CD4-positive, alpha-beta T cell treated with Interleukin-12 subunit alpha and Interleukin-12 subunit beta, for 1 hour (primary cell): ENCODE results near the gene FXYD6.
"Not testable (repeated sequence)": the region's sequence is repeated elsewhere in the genome, so short reads cannot be mapped to it uniquely, and the experiment has no call there.

Source experiments
- DNase-seq: peaks from one replicate; pipeline ENCODE4 v3.0.0-alpha.2; 2020

Gene FXYD6, protein sequence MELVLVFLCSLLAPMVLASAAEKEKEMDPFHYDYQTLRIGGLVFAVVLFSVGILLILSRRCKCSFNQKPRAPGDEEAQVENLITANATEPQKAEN

DNA sequence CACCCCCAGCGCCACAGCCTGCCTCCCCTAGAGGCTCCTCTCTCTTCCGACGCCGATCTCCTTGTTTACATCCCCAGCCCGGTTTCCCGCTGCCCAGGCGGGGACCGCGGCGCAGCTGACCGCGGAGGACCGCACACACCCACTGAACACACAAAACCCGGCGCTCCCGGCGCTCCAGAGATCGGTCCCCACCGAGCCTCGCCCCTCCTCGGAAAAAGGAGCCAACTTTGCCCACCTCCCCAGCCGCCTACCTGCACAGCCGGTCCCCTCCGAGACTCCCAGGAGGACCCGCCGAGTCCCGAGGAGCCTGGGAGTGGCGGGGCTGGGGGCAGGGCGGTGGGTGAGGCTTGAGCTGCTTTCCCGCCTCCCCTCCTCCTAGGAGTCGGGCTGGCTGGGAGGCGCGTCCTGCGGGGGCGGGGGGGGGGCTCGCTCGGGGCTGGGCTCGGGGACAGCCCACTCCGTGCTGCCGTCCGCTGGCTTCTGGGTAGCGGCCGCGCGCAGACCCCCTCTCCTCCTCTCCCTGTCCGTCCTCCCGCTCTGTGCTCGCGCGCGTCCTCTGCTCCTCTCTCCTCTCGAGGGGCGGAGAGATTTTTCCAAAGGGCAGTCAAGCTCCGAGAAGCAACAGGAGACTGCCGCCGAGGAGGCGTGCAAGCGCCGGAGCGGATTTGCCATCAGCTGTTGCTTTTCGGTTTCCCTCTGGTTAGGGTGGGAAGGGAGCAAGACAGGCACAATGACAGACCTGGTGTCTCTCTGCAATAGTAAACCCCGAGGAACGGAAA lies at the start of gene FXYD6:
TSS of gene FXYD6 (minus strand) at position 318 of the 779 bp plus-strand sequence. CDS start 33,882 bp downstream, outside the sequence.
- no peak for DNase-seq

DNA sequence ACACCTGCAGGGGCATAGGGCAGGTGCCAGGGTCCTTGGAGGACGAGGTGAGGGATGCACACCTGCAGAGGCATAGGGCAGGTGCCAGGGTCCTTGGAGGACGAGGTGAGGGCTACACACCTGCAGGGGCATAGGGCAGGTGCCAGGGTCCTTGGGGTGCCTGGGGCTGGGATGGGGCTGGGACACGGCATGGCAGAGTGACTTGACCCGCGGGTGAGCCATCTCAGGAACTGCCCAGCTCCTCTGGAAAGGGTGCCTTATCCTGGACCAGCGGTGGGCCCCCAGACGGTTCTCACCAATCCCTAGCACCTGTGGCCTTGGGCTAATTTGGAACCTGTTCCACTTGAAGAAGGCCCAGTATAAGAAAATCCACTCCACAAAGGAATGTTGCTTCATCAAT lies 49.7 kb upstream of the FXYD6 start:
- DNase-seq = not testable (repeated sequence)

DNA sequence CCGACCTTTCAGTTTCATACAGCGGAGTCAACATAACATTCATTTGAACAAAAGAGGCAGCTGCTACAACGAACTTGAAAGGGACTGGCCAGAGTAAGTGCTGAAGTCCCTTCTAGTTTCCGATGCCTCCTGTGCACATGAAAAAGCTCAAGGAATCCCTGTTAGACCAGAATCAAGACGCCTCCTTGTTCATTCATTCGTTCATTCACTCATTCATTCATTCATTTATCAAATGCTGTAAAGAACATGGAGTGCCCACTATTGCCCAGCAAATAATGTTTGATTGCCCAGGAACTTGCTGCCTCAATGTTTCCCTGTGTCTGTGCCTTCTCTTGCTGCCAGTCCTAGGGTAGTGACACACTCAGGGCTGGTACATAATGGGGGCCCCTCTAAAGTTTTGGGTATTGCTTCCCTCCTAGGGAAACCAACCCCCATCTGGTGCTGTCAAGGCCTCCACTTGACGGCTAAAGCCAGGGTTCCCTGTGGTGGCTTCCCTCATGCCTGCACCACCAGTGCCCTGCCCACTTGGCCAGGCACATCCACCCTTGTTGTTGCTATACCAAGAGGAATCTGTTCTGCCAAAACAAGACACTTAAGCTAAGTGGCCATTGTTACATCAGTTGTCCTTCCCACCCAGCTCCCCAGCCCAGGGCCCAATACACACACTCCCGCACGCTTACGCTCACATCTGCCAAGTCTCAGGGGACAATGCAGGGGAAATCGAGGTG lies 48.9 kb upstream of the FXYD6 start:
- no peak for DNase-seq

DNA sequence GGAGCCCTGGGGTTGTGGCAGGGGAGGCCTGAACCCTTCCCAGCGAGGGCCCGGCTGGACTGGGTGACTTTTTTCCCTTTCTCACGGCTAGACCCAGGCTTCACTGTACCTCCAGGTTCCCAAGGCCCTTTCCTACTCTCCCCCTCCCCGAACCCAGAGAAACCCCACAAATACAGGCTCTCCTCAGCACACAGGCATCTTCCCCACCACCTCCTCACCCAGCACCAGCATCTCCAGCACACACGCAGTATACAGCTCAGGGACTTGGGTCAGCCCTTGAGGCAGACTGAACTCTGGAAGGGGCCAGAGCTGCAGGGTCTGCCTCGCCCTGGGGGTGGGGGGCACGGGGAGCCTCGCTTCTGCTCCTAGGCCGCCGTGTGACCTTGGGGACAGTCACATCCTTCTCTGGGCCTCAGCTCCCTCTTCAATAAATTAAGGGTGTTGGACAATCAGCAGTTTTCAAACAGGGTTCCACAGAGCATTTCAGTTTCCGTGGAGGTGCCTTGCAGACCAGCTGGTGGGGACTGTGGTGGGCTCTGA lies 48.2 kb upstream of the FXYD6 start:
- DNase-seq = no peak

DNA sequence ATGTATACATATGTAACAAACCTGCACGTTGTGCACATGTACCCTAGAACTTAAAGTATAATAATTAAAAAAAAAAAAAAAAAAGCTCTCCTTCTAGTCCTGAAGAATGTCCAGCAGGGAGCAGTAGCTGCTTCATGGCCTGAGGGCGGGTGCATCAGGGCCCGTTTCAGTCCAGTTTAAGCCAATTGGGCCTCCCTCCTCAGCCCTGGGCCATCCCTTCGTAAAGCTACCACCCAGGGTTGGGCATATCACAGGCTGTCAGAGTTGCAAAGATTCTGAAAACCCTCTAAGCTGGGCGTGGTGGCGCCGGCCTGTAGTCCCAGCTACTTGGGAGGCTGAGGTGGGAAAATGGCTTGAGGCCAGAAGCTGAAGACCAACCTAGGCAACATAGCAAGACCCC lies 47.3 kb upstream of the FXYD6 start:
- DNase-seq = no peak

DNA sequence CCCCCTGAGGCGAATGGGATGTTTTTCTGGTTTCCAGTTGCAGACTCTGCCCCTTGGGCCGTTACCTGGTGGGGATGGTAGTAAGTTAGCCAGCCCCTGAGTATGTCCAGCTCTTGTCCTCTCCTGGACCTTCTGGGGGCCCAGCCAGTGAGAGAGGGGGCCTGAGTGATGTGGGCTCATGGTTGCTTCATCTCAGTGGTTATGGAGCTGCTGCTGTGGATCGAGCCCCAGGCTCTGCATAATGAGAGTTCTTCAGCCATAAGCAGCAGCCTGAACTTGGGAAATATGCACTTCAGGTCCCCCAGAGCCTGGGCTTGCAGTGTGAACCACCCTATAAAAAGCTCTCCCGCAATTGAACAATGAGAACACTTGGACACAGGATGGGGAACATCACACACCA lies 46.8 kb upstream of the FXYD6 start:
- no peak for DNase-seq

DNA sequence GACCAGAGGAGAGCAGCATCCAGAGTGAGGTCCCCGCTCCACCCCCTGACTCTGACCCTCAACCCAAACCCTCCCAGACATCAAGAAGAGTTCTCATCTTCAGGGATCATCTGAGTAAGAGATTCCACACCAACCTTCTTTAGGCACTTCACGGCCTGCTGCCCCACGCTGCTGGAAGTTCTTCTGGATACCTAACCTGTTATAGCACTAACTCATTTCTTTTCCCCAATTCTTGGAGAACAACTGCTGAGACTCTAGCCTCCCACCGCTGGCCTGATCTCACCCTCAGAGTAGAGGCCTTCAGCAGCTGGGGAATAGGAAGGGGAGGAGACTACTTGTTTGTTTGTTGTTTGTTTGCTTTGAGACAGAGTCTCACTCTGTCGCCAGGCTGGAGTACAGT lies 45.4 kb upstream of the FXYD6 start:
- no peak for DNase-seq

DNA sequence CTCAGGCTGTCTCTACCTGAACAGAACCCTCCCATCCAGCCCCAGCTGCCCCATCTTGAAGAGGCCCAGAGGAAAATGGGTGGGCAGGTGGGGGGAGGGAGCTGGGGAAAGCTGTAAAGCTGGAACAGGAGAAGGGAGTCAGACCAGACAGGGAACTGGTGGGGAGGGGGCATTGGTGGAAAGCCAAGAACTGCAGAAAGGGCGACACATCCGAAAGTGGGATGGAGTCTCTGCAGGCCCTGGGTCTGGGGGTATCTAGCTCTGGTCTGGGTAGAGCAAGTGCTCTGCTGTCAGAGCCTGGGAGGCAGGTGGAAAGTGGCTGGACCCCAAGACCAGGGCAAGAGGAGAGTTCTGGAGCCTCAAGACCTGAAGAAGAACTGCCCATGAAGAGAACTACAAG lies 45.0 kb upstream of the FXYD6 start:
- DNase-seq = no peak

DNA sequence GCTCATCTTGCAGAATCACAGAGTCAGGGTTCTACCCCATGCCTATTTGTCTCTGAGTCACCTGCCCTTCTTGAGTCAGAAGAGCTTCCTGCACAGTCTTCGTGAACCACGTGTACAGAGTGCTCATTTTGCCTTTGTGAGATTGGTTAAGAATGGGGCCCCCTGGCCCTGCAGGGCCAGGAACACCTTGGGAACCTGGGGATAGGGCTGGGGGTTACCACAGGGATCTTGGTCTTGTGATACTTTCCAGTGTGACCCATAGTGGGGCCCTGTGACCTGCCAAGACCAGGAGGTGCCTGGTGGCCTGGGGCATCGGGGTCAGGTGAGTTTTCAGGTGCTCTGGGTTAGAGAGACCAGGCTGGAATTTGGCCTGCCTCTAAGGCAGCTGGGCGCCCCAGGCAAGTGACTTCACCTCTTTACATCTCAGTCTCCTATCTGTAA lies 43.3 kb upstream of the FXYD6 start:
- no peak for DNase-seq

DNA sequence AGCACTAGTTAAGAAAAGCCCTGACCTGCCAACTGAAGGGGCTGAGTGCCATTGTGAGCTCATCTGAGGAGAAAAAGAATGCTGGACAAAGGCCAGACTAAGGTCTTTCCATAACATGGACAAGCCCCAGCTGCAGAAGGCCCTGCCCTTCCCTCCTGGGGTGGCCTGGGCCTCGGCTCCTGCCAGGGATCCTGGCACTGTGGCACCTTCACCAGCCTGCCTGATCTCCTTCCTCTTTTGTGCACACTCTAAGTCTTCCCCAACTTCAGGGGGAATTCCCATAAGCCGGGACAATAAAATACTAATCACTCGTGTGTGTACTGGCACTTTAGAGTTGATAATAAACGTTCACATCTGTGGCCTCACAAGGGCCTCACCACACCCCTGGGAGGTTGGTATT lies 42.9 kb upstream of the FXYD6 start:
- DNase-seq = no peak

DNA sequence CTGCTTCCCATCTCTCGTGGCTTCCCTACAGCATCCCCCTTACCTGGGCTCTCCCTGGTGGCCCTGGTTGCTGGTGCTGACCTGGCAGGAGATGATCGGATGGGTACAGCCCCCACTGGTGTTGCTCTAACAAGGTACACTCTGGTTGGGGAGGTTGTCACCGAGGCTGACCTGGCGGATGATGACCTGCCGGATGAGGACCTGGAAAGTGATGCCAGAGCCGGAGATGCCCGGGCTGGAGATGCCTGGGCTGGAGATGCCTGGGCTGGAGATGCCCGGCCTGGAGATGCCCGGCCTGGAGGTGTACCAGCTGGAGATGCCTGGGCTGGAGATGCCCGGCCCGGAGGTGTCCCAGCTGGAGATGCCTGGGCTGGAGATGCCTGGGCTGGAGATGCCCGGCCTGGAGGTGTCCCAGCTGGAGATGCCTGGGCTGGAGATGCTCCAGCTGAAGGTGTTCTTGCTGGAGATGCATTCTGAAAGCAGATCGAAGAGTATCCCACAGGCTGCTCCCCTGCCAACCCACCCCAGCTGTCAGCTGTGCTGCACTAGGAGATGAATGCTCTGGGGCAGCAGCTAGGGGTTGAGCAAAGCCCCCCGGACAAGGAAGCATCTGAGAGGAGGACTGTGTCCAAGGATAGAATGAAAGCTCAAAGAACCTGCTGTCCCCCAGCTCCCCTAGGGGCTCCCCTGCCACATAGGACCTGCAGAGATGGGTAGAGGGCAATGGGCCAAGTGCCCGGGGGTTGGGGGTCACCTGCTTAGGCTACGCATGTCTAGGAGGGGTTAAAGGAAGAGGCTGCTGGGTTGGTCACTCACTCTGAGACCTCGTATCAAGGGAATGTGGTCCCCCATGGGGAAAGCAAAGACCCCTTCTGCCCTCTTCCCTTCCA lies 42.2 kb upstream of the FXYD6 start:
- no peak for DNase-seq

DNA sequence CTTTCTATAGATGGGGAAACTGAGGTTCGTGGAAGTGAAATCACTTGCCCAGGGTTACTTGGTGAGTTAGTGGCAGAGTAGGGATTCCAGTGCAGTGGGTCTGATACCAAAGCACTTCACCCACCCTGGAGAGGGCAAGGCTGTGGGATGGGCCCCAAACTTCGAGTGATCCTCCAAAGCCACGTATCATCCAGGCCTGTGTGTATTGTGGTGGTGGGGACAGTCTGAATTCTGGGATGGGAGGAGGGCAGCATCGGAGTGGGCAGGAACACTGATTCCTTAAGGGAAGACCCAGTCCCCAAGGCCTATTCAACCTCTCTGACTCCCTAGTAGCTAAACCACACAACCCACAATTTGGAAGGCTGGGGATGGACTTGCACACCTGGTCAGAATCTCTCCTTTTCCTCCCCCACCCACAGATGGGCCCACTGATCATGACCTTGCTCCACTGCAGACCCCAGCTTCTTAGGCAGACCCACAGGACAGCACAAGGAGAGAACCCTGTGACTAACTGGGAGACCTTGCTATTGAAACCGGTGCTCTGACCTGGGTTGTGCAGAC lies 41.2 kb upstream of the FXYD6 start:
- no peak for DNase-seq

DNA sequence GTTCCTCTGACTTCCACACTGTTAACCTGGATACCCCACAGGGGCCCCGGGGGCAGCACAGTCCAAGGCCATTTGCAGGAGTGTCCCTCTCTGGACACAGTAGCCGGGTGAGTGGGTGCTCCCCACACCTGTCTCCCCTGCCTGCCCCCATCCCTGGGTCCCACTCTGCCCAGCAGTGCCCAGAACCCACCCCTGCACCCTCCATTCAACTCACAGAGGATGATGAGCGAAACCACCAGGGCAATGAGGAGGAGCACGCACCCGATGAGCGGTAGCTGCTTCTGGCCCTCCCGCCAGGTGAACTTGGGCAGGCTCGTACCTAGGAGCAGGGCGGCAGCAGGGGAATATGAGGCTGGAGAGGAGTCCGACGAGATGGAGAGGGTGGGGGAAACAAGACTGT lies 40.5 kb upstream of the FXYD6 start:
- DNase-seq = no peak

DNA sequence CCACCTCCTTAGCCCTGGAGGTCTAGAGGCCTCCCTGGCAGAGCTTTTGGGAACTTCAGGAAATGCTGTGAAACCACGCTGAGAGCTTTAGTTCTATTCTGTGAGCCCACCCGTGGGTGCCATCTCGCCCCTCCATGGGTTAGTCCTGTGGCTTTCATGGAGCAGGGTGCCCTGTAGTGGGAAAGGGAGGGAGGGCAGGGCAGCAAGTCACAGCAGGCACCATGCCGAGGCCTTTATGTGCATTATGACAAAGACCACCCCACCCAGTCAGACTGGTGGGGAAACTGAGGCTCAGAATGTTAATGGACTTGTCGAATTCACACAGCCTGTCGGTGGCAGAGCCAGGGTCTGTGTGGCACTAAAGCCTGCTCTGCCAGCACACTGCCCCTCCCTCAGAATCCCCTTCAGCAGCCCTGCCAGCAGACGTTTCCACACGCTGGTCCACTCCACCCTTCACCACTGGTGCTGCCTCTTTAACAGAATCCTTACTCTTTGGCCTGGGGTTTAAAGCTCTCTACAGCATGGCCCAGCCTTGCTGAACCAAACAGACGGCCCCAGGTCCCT lies 39.3 kb upstream of the FXYD6 start:
- no peak for DNase-seq

DNA sequence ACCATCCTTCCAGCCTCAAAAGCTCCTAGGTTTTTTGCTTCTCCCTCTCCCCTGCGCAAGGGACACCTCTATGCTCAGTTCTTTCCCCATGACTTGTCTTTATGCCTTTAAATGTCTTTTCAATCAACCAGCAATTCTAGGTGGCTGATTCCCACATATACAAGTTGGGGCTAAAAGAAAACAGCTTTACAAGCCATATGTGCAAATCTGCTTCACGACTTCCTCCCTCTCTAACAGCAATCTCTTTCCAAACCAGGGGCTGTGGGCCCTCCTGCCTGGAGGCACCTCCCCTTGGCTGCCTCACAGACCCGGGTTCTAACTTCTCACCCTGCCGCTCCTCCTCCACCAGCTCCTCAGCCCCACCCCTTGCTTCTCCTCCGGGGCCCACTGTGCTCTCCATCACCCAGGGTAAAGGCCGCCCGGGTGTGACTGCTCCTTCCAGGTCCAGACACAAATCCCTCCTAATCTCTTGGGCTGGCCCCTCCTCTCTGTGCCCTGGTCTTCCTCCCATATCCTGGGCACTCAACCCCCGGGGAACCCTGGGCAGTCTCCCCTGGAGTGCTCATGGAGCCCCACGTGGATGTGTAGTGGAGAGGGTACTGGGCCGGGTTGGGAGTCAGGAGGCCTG lies 38.6 kb upstream of the FXYD6 start:
- DNase-seq = no peak

DNA sequence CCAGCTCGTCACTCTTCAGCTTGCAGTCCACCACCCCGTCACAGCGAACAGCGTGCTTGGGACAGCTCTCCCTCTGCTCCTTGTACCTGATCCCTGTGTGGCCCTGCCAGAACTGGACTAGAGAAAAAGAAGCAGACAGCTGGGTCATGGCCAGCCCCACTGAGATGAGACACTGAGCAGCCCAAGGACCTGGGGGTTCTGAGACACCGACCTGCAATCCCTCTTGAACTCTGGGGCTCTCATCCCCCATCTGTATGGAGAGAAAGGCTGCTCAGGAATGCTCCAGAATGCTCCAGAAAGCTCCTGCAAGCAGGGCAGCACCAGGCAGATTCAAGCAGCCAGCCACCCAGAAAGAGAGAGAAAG lies 37.9 kb upstream of the FXYD6 start:
- no peak for DNase-seq

DNA sequence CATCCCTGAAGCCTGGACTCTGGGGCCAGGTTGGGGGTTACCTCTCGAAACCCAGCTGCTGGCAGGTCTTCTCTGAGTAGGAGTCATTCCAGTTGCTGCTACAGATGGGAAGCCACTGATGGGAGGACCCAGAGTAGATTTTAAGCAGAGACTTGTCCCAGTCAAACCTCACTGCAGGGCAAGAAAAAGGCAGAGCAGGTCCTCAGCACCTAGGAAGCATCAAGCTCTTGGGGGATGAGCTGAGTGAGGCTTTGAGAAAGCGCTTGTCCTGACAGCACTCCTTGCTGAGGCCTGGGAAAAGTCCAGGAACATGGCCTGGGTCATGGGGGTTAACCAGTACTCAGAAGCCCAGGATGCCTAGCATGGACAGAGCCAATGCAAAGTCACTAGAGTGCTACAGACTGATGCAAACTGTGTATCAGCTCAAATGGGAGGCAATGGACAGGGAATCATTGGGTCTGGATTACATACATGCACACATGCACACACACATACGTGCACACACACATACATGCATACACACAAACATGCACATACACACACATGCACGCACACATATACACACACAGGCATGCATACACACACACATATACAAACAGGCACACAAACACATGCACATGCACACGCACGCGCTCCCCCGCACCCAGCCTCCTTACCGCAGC lies 37.4 kb upstream of the FXYD6 start:
- no peak for DNase-seq

DNA sequence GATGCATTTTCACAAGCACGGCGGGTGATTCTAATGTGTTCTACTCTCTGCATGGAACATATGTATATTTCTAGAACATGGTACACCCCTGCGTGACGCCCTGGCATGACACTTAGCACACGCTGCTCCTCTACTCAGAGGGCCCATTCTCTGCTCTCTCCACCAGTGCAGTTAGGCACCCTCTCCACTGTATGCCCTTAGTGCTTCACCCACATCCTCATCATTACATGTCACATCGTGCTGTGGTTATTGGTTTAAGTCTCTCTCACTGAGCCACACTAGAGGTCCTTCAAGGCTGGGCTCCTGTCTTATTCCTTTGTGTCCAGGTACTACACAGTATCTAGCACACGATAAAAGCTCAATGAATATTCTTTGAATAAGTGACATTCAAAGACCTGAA lies 36.0 kb upstream of the FXYD6 start:
- DNase-seq = no peak

DNA sequence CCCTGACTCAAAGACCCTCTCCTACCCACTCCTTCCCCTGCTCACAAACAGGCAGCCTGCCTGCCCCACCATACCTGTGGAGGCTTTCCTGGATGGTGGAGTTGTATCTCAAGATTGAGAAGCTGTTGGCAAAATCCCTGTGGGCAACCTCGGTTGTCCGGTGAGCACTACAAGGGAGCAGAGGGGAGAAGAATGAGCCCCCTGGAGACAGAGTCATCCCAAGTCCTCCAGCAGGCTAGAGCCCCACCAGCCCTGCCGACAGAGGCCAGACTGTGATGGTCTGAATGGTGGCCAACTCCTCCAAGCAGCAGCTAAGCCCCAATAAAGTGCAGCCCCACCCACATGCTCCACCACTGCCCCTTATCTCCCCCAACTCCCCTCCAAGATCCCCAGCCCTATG lies 35.2 kb upstream of the FXYD6 start:
- no peak for DNase-seq

DNA sequence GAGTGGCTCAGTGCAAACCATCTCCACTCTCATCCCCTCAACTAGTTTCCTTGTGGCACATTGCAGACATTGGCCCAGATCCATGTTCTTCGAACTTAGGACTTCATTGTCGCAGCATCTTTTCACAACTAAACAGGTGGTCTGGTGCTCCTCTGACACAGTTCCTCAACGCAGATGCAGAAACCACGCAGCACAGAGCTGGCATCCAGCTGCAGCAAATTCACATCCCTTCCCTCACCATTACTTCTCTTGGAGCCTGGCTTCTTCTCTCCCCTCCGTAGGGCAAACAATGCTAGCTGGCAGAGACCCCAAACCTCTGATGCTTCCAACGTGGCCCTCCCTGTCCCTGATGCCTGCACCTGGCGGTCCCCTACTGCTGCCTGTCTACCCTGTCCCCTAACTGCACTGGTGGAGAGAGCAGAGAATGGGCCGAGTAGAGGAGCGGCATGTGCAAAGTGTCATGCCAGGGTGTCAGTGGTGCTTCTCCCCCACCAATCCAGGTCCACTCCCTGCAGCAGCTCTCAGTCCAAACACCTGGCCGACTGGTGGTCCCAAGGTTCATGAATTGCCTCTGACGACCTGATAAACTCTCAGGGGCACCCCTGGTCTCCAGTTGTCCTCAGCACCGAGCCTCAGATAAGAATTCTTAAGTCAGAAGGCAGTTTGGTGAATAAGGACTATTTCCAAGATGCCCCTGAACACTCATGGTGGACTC lies 34.6 kb upstream of the FXYD6 start:
- no peak for DNase-seq

DNA sequence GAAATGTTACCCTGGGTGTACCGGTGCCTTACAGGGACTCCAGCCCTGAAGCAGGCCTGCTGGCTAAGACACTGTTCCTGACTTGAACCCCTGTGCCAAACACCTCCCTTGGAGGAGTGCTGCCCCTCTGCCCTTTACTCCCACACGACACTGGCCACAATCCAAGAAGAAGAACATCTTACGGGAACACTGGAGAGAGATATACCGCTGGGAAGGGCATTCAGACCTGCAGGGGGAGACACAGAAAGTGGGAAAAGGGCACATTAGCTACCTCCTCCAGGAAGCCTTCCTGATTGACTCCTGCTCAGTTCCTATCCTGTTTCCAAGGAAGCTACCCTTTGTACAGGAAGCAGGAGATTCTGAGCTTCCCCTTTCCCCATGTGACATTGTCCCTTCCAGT lies 34.1 kb upstream of the FXYD6 start:
- no peak for DNase-seq
